ENCODE results near the gene HRH3.

DNA sequence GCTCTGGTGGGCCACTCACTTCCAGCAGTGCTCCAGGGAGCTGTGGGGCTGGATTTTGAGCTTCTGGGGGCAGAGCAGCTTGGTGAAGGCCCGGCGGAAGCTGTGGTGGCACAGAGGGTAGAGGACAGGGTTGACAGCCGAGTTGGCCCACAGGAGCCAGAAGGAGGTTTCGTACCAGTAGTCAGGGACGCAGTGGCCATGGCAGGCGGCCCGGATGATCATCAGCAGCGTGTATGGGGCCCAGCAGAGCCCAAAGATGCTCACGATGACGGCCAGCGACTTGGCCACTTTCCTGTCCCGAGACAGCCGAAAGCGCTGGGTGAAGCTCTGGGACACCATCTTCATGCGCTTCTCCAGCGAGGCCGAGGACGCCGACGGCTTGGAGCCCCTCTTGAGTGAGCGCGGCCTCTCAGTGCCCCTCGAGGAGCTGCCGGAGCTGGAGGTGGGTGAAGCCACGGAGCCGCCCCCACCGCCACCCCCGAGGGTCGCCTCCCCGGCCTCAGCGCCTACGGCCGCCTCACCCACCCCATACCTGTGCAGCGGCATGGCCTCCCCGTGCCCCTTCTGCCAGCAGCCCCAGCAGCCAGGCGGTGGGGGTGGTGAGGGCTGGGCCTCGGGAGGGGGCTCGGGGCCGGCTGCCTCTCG, 4.0 kb downstream of the HRH3 start:
- no peak for TF ChIP-seq CTCF (IDR thresholded peaks at IDR 0.05; ENCODE audit: insufficient read depth, low read depth, low read length)
- TF ChIP-seq EZH2 (IDR thresholded peaks at IDR 0.05; ENCODE audit: insufficient read depth, low read length), result no peak

All from astrocyte (in vitro differentiated cells and primary cell).